HepG2 (cell line): ENCODE data around the gene PPOX. TPM values are rescaled to one million over a fixed set of nuclear protein-coding genes. Genes with fewer than 3 reads are reported as not detected.
A peak's percentile ranks its signal among the peaks of the same experiment; 100 is the strongest.

Experiments used
- ARNT2 ChIP-seq: sonication (generic); formaldehyde crosslinking; IDR thresholded peaks from 2 replicates; pipeline ENCODE4 v1.8.0; 2022; ENCODE audit warnings: mild to moderate bottlenecking, low read depth, missing genetic modification reagents, moderate library complexity
- CREM ChIP-seq, 2 experiments: sonication (generic) in 1 of 2; formaldehyde crosslinking in 1 of 2; IDR thresholded peaks; 2 replicates each; pipeline versions ENCODE4 v1.4.0 to v1.6.1; 2016 to 2020; ENCODE audit warnings: antibody characterized with exemption in 1 of 2, mild to moderate bottlenecking in 1 of 2, missing genetic modification reagents in 1 of 2
- FOXP1 ChIP-seq, 2 experiments: fragments of 450-650 bp in 1 of 2; IDR thresholded peaks; 2 replicates each; pipeline ENCODE4 v1.6.1; 2017 to 2018; ENCODE audit warnings: antibody characterized with exemption in 1 of 2
- HMGA1 ChIP-seq: sonication (generic); formaldehyde crosslinking; conservative IDR thresholded peaks from 2 replicates; pipeline ENCODE4 v1.4.0; 2020; ENCODE audit warnings: missing genetic modification reagents
- POGK ChIP-seq: sonication (generic); formaldehyde crosslinking; conservative IDR thresholded peaks from 2 replicates; pipeline ENCODE4 v1.8.0; 2022; ENCODE audit warnings: mild to moderate bottlenecking, moderate library complexity, missing genetic modification reagents
- POLR2G ChIP-seq: fragments of 200-400 bp; formaldehyde crosslinking; IDR thresholded peaks from 2 replicates; pipeline ENCODE4 v1.6.1; 2018; ENCODE audit warnings: mild to moderate bottlenecking, low read depth, low read length, moderate library complexity
- RARA ChIP-seq: IDR thresholded peaks from 2 replicates; pipeline ENCODE4 v1.6.1; 2016; ENCODE audit warnings: missing genetic modification reagents, missing compliant biosample characterization
- RFXANK ChIP-seq: IDR thresholded peaks from 2 replicates; pipeline ENCODE4 v1.6.1; 2016
- SP1 ChIP-seq, 2 experiments: fragments of 450-650 bp in 1 of 2; sonication (generic) in 1 of 2; formaldehyde crosslinking in 1 of 2; IDR thresholded peaks; 2 replicates each; pipeline versions ENCODE4 v1.4.0 to v1.6.1; 2016 to 2020; ENCODE audit warnings: missing genetic modification reagents in 1 of 2
- ZNF3 ChIP-seq: IDR thresholded peaks from 2 replicates; pipeline ENCODE4 v1.7.0; 2017; ENCODE audit warnings: inconsistent platforms
- ZNF614 ChIP-seq: IDR thresholded peaks from 2 replicates; pipeline ENCODE4 v1.6.1; 2018; ENCODE audit warnings: missing biosample characterization, missing genetic modification reagents, inconsistent platforms, borderline replicate concordance
- ZNF761 ChIP-seq: sonication (generic); formaldehyde crosslinking; conservative IDR thresholded peaks from 2 replicates; pipeline ENCODE4 v1.4.0; 2020; ENCODE audit warnings: mild to moderate bottlenecking, missing genetic modification reagents
- ZNF766 ChIP-seq: sonication (generic); formaldehyde crosslinking; IDR thresholded peaks from 2 replicates; pipeline ENCODE4 v1.5.0; 2020; ENCODE audit warnings: missing genetic modification reagents, borderline replicate concordance
- polyA plus RNA-seq, 8 experiments: library from polyadenylated mRNA; depleted of rRNA in 3 of 8; stranded (reverse) in 7 of 8; unstranded in 1 of 8; fragments of >200 nt; fragmentation: Illumina TruSeq in 4 of 8; extraction: Trizol in 4 of 8; gene quantifications; 2 replicates each; pipeline versions ENCODE4 v1.2.1 to v1.2.3, GENCODE V29; 2011 to 2016; ENCODE audit warnings: low read depth in 4 of 8, missing spikeins in 1 of 8, mixed read lengths in 1 of 8; ENCODE audit not compliant: insufficient read depth in 1 of 8
- total RNA-seq, 5 experiments: library from RNA; depleted of rRNA; stranded (reverse); fragments of >200 nt; fragmentation: Illumina TruSeq; extraction: Trizol; gene quantifications; 2 replicates each; pipeline ENCODE4 v1.2.3, GENCODE V29; 2016; ENCODE audit warnings: low read depth in 1 of 5
- TF ChIP-seq, protein P1 (sequence below): sonication (generic); formaldehyde crosslinking; IDR thresholded peaks from 2 replicates; pipeline ENCODE4 v1.4.0; 2020; ENCODE audit warnings: missing genetic modification reagents, mild to moderate bottlenecking, borderline replicate concordance
- TF ChIP-seq, protein P2 (sequence below): fragments of 450-650 bp; IDR thresholded peaks from 2 replicates; pipeline ENCODE4 v1.6.1; 2017
- TF ChIP-seq, protein P3 (sequence below): sonication (generic); formaldehyde crosslinking; IDR thresholded peaks from 2 replicates; pipeline ENCODE4 v1.4.0; 2020; ENCODE audit warnings: missing genetic modification reagents, borderline replicate concordance

Gene PPOX
- total and polyA plus RNA-seq, 2 of the 13 experiments (the other 11 are each of a cell fraction or from before 2014, with no cell fraction given) = 15.5 to 27.7 TPM

GRCh38 chr1:161201836-161202712 is 35.8 kb downstream of the PPOX start, which contains the start of gene NDUFS2 (continued):
- TF ChIP-seq, protein P1, sequence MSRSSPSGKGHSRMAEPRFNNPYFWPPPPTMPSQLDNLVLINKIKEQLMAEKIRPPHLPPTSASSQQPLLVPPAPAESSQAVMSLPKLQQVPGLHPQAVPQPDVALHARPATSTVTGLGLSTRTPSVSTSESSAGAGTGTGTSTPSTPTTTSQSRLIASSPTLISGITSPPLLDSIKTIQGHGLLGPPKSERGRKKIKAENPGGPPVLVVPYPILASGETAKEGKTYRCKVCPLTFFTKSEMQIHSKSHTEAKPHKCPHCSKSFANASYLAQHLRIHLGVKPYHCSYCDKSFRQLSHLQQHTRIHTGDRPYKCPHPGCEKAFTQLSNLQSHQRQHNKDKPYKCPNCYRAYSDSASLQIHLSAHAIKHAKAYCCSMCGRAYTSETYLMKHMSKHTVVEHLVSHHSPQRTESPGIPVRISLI (CRISPR knock-in tag) = no peak
- TF ChIP-seq ZNF761 (CRISPR knock-in tag) (peak; percentile 63; the same call in 1 of the 2 replicates), ZNF3 (CRISPR knock-in tag) (no peak), POLR2G (peak; percentile 93), HMGA1 (CRISPR knock-in tag) (no peak), ARNT2 (CRISPR knock-in tag) (peak; percentile 56; the same call in 1 of the 2 replicates), RARA (CRISPR knock-in tag) (no peak; the same call in 1 of the 2 replicates), FOXP1 (IDR thresholded peaks at IDR 0.05) (no peak), FOXP1 (CRISPR knock-in tag; IDR thresholded peaks at IDR 0.05) (peak; percentile 23; the same call in 1 of the 2 replicates), SP1 (IDR thresholded peaks at IDR 0.05) (no peak), SP1 (CRISPR knock-in tag; IDR thresholded peaks at IDR 0.05) (peak; percentile 63), RFXANK (no peak), ZNF614 (CRISPR knock-in tag) (no peak; the same call in 1 of the 2 replicates), ZNF766 (CRISPR knock-in tag) (0 out of 2 replicates have a peak, but pooled peaks have one; percentile 24), CREM (IDR thresholded peaks at IDR 0.05) (peak; percentile 97), CREM (CRISPR knock-in tag; IDR thresholded peaks at IDR 0.05) (no peak), POGK (CRISPR knock-in tag) (peak; percentile 70; the same call in 1 of the 2 replicates)
- TF ChIP-seq, protein P2, sequence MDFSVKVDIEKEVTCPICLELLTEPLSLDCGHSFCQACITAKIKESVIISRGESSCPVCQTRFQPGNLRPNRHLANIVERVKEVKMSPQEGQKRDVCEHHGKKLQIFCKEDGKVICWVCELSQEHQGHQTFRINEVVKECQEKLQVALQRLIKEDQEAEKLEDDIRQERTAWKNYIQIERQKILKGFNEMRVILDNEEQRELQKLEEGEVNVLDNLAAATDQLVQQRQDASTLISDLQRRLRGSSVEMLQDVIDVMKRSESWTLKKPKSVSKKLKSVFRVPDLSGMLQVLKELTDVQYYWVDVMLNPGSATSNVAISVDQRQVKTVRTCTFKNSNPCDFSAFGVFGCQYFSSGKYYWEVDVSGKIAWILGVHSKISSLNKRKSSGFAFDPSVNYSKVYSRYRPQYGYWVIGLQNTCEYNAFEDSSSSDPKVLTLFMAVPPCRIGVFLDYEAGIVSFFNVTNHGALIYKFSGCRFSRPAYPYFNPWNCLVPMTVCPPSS = no peak
- TF ChIP-seq, protein P3, sequence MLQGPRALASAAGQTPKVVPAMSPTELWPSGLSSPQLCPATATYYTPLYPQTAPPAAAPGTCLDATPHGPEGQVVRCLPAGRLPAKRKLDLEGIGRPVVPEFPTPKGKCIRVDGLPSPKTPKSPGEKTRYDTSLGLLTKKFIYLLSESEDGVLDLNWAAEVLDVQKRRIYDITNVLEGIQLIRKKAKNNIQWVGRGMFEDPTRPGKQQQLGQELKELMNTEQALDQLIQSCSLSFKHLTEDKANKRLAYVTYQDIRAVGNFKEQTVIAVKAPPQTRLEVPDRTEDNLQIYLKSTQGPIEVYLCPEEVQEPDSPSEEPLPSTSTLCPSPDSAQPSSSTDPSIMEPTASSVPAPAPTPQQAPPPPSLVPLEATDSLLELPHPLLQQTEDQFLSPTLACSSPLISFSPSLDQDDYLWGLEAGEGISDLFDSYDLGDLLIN (CRISPR knock-in tag) = no peak
